Fibroblast of lung (primary cell): ENCODE data around the gene ZACN. TPM values are rescaled to one million over a fixed set of nuclear protein-coding genes. Genes with fewer than 3 reads are reported as not detected.

Experiments used
- DNase-seq, 2 donors: peaks; one replicate each; pipeline versions ENCODE4 v3.0.0 to v3.0.0-alpha.2; 2010; ENCODE audit warnings: low read depth in 2 of 2
- H2AFZ ChIP-seq: 2 replicates; pipeline ENCODE4 v1.5.1; 2012; ENCODE audit warnings: low read length, control low read depth, inconsistent platforms
- H3K27ac ChIP-seq: 2 replicates; pipeline ENCODE4 v1.5.1; 2011; ENCODE audit warnings: low read length, control low read depth; ENCODE audit not compliant: insufficient read depth
- H3K27me3 ChIP-seq: 2 replicates; pipeline ENCODE4 v1.5.1; 2011; ENCODE audit warnings: mild to moderate bottlenecking, low read length; ENCODE audit not compliant: control insufficient read depth, insufficient read depth
- H3K36me3 ChIP-seq: 2 replicates; pipeline ENCODE4 v1.5.1; 2011; ENCODE audit warnings: low read length; ENCODE audit not compliant: control insufficient read depth, insufficient read depth
- H3K4me1 ChIP-seq: 2 replicates; pipeline ENCODE4 v1.5.1; 2011; ENCODE audit warnings: low read length; ENCODE audit not compliant: control insufficient read depth, insufficient read depth; ENCODE audit errors: extremely low read depth
- H3K4me2 ChIP-seq: 2 replicates; pipeline ENCODE4 v1.5.1; 2011; ENCODE audit warnings: low read length, control low read depth; ENCODE audit not compliant: insufficient read depth; ENCODE audit errors: extremely low read depth
- H3K4me3 ChIP-seq, 4 experiments: fragments of 200-600 bp in 1 of 4; sonication (generic) in 1 of 4; replicated peaks in 1 of 4; 2 replicates each; pipeline ENCODE4 v1.5.1; 2011 to 2016; ENCODE audit warnings: low read length in 4 of 4, low read depth in 3 of 4, mild to moderate bottlenecking in 3 of 4, control low read depth in 2 of 4, inconsistent platforms in 1 of 4, mixed read lengths in 1 of 4; ENCODE audit not compliant: insufficient read depth in 1 of 4; ENCODE audit errors: control extremely low read depth in 1 of 4
- H3K79me2 ChIP-seq: 2 replicates; pipeline ENCODE4 v1.5.1; 2012; ENCODE audit warnings: mild to moderate bottlenecking, low read length, inconsistent platforms; ENCODE audit not compliant: control insufficient read depth, insufficient read depth
- H3K9ac ChIP-seq: 2 replicates; pipeline ENCODE4 v1.5.1; 2011; ENCODE audit warnings: mild to moderate bottlenecking, low read length, control low read depth; ENCODE audit not compliant: insufficient read depth
- H3K9me3 ChIP-seq: 2 replicates; pipeline ENCODE4 v1.5.1; 2012; ENCODE audit warnings: low read depth, low read length; ENCODE audit not compliant: control insufficient read depth, insufficient read depth
- H4K20me1 ChIP-seq: 2 replicates; pipeline ENCODE4 v1.5.1; 2011; ENCODE audit warnings: low read length; ENCODE audit not compliant: control insufficient read depth, insufficient read depth; ENCODE audit errors: extremely low read depth
- CTCF ChIP-seq, 2 donors: IDR thresholded peaks in 1 of 2; conservative IDR thresholded peaks in 1 of 2; 1 replicate in 1 of 2; 2 replicates in 1 of 2; pipeline ENCODE4 v1.5.1; 2011 to 2012; ENCODE audit warnings: low read length in 2 of 2, control low read depth in 1 of 2, inconsistent platforms in 1 of 2, low read depth in 1 of 2, mild to moderate bottlenecking in 1 of 2
- EZH2 ChIP-seq: IDR thresholded peaks from 2 replicates; pipeline ENCODE4 v1.5.1; 2012; ENCODE audit warnings: low read length, control low read depth, mild to moderate bottlenecking; ENCODE audit errors: missing control alignments
- polyA plus RNA-seq, 2 donors: library from polyadenylated mRNA; depleted of rRNA in 1 of 2; stranded (reverse) in 1 of 2; unstranded in 1 of 2; fragments of >200 nt; gene quantifications; 2 replicates each; pipeline ENCODE4 v1.2.1, GENCODE V29; 2011 to 2012; ENCODE audit warnings: missing spikeins in 1 of 2
- total RNA-seq: library from RNA; depleted of rRNA; stranded (reverse); fragments of >200 nt; gene quantifications from 2 replicates; pipeline ENCODE4 v1.2.1, GENCODE V29; 2014

ZACN gene
- total and polyA plus RNA-seq, 2 donors (not counting 1 experiment from before 2014, with no cell fraction given): not detected

- no peaks in the 10 kb centered on the region for H3K4me1 ChIP-seq
- H3K9me3 ChIP-seq: no peaks in the 10 kb centered on the region
- TF ChIP-seq CTCF (conservative IDR thresholded peaks at IDR 0.05 in 1 of 2, IDR thresholded peaks at IDR 0.05 in 1 of 2; ENCODE audit: low read depth in 1 of 2, low read length in 2 of 2): no peak
- no peak for TF ChIP-seq EZH2
- H3K4me2 ChIP-seq: no peak overlapping the region
- H3K36me3 ChIP-seq: no peaks in the 10 kb centered on the region
- DNase-seq: no peak
- H2AFZ ChIP-seq: no peak overlapping the region
- no peak overlapping the region for H3K27ac ChIP-seq
- no peaks in the 10 kb centered on the region for H4K20me1 ChIP-seq
- H3K4me3 ChIP-seq: no peak overlapping the region
- no peaks in the 10 kb centered on the region for H3K27me3 ChIP-seq
- no peaks in the 10 kb centered on the region for H3K79me2 ChIP-seq
- no peak overlapping the region for H3K9ac ChIP-seq
Observed at GRCh38 chr17:76115138-76115754, 36.3 kb downstream of the ZACN start.

GRCh38 chr17:76119409-76120371 lies 40.7 kb downstream of the ZACN start:
- no peak overlapping the region for H3K4me2 ChIP-seq
- no peak overlapping the region for H3K4me3 ChIP-seq
- H3K36me3 ChIP-seq: no peaks in the 10 kb centered on the region
- H3K79me2 ChIP-seq: no peaks in the 10 kb centered on the region
- TF ChIP-seq EZH2 (no peak), CTCF (conservative IDR thresholded peaks at IDR 0.05 in 1 of 2, IDR thresholded peaks at IDR 0.05 in 1 of 2; ENCODE audit: low read depth in 1 of 2, low read length in 2 of 2) (no peak)
- no peak for DNase-seq
- H3K4me1 ChIP-seq: no peaks in the 10 kb centered on the region
- H4K20me1 ChIP-seq: no peaks in the 10 kb centered on the region
- H3K27ac ChIP-seq: no peak overlapping the region
- no peak overlapping the region for H3K9ac ChIP-seq
- no peaks in the 10 kb centered on the region for H3K9me3 ChIP-seq
- no peak overlapping the region for H2AFZ ChIP-seq
- H3K27me3 ChIP-seq: peaks cover 5% of the 10 kb centered on the region

DNA sequence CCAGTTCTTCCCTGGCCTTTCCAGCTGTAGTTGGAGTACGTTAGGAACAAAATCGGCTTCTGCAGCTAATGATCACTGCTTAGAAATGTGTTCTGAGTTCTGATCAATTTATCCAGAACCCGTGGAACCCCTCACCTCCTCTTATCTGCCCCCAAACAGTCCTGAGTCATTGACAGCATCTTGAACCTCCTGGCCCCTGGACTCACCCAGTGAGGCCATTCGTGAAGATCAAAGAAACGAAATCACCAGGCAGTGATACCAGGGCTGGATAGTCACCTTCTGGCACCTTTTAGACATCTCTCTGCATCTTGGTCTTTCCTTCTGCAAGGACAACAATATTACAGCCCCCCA lies 41.7 kb downstream of the ZACN start:
- TF ChIP-seq EZH2 (no peak), CTCF (conservative IDR thresholded peaks at IDR 0.05 in 1 of 2, IDR thresholded peaks at IDR 0.05 in 1 of 2; ENCODE audit: low read depth in 1 of 2, low read length in 2 of 2) (no peak)
- no peaks in the 10 kb centered on the region for H3K36me3 ChIP-seq
- no peak for DNase-seq

More for the DNA sequence above, 41.7 kb downstream of the ZACN start:
- no peak overlapping the region for H3K27ac ChIP-seq
- H2AFZ ChIP-seq: no peak overlapping the region
- no peaks in the 10 kb centered on the region for H3K9me3 ChIP-seq
- no peak overlapping the region for H3K4me2 ChIP-seq
- no peaks in the 10 kb centered on the region for H4K20me1 ChIP-seq
- peaks cover 5% of the 10 kb centered on the region for H3K27me3 ChIP-seq
- no peak overlapping the region for H3K4me3 ChIP-seq
- H3K4me1 ChIP-seq: no peaks in the 10 kb centered on the region
- H3K79me2 ChIP-seq: no peaks in the 10 kb centered on the region
- no peak overlapping the region for H3K9ac ChIP-seq
